Measurements from ENCODE around the gene LIG3.

- no peak for TF ChIP-seq POLR2A (IDR thresholded peaks at IDR 0.05; ENCODE audit: low read depth, low read length)
- TF ChIP-seq MXI1 (IDR thresholded peaks at IDR 0.05; ENCODE audit: borderline replicate concordance, low read depth, low read length), result no peak
- TF ChIP-seq BHLHE40 (IDR thresholded peaks at IDR 0.05; ENCODE audit: low read depth, low read length), result no peak
- TF ChIP-seq CTCF (conservative IDR thresholded peaks at IDR 0.05; ENCODE audit: low read depth, low read length), result no peak
- no peak for TF ChIP-seq USF2 (IDR thresholded peaks at IDR 0.05; ENCODE audit: low read depth, low read length)
- TF ChIP-seq FOS (IDR thresholded peaks at IDR 0.05; ENCODE audit: low read depth, low read length), result no peak
- TF ChIP-seq CHD1 (IDR thresholded peaks at IDR 0.05; ENCODE audit: low read depth, low read length), result no peak
- no peak for TF ChIP-seq RAD21 (IDR thresholded peaks at IDR 0.05; ENCODE audit: low read length)
- no peak for TF ChIP-seq CEBPB (IDR thresholded peaks at IDR 0.05; ENCODE audit: low read depth, low read length)
- no peak for TF ChIP-seq RCOR1 (IDR thresholded peaks at IDR 0.05; ENCODE audit: insufficient replicate concordance, low read length)
- no peak for TF ChIP-seq ELK1 (IDR thresholded peaks at IDR 0.05; ENCODE audit: borderline replicate concordance, low read depth, low read length)
- TF ChIP-seq MAZ (IDR thresholded peaks at IDR 0.05; ENCODE audit: borderline replicate concordance, low read depth, low read length), result no peak
- TF ChIP-seq SMC3 (IDR thresholded peaks at IDR 0.05; ENCODE audit: low read depth, low read length), result no peak
- no peak for TF ChIP-seq RFX5 (IDR thresholded peaks at IDR 0.05; ENCODE audit: low read depth, low read length)
Observed at GRCh38 chr17:35016369-35016768, 36.1 kb downstream of the LIG3 start.
